ENCODE results near the gene KLF9.

DNA sequence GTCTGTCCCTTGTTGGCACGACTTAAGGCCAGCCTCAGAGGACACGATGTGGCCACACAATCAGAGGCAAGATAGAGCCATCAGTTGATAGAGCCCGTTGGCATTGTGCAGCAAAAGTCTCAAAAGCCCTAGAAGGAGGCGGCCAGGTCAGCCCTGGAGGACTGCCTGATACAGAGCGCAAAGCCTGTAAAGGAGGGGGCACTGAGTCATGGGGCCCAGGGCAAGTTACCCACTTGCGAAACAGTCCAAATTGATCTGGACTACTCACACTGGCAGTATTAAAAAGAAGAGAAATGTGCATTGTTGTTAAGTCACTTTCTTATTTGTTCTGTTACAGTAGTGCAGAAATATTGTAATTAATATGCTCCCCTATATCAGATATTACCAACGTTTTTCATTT lies 51.5 kb downstream of the KLF9 start:
- TF ChIP-seq EZH2 (IDR thresholded peaks at IDR 0.05; ENCODE audit: insufficient read depth, poor library complexity, severe bottlenecking) (no peak), EZH2phosphoT487 (IDR thresholded peaks at IDR 0.05; ENCODE audit: insufficient read depth, low read depth) (no peak)

Data from GM23248 (cell line).